Measurements from ENCODE around the gene SPOCK1.

The SPOCK1 gene

GRCh38 chr5:137290373-137290772 lies 208.8 kb downstream of the SPOCK1 start:
- no peak for DNase-seq

- DNase-seq = no peak
These were observed 209.3 kb downstream of the SPOCK1 start for GRCh38 chr5:137289856-137290255.

- no peak for DNase-seq
These were observed 211.6 kb downstream of the SPOCK1 start for GRCh38 chr5:137287569-137287968.

- no peak for DNase-seq
These were observed 213.0 kb downstream of the SPOCK1 start for GRCh38 chr5:137286025-137286610.

- DNase-seq = no peak
These were observed 215.3 kb downstream of the SPOCK1 start for GRCh38 chr5:137283801-137284200.

- no peak for DNase-seq
These were observed 216.9 kb downstream of the SPOCK1 start for GRCh38 chr5:137282216-137282615.

GRCh38 chr5:137281201-137281600 lies 217.9 kb downstream of the SPOCK1 start:
- no peak for DNase-seq

- no peak for DNase-seq
These were observed 218.5 kb downstream of the SPOCK1 start for GRCh38 chr5:137280656-137281055.

- DNase-seq = no peak
These were observed 219.4 kb downstream of the SPOCK1 start for GRCh38 chr5:137279521-137280231.

GRCh38 chr5:137278476-137278875 lies 220.7 kb downstream of the SPOCK1 start:
- no peak for DNase-seq

GRCh38 chr5:137275083-137275482 lies 224.0 kb downstream of the SPOCK1 start:
- no peak for DNase-seq

- DNase-seq = no peak
These were observed 225.6 kb downstream of the SPOCK1 start for GRCh38 chr5:137273511-137273910.

GRCh38 chr5:137272831-137273230 lies 226.3 kb downstream of the SPOCK1 start:
- DNase-seq = no peak

- DNase-seq = no peak
These were observed 229.2 kb downstream of the SPOCK1 start for GRCh38 chr5:137269946-137270345.

GRCh38 chr5:137269274-137269673 lies 229.9 kb downstream of the SPOCK1 start:
- no peak for DNase-seq

- no peak for DNase-seq
These were observed 230.5 kb downstream of the SPOCK1 start for GRCh38 chr5:137268646-137269045.

- DNase-seq = no peak
These were observed 232.9 kb downstream of the SPOCK1 start for GRCh38 chr5:137266186-137266585.

GRCh38 chr5:137265457-137265856 lies 233.7 kb downstream of the SPOCK1 start:
- no peak for DNase-seq

GRCh38 chr5:137264573-137264972 lies 234.6 kb downstream of the SPOCK1 start:
- no peak for DNase-seq

- DNase-seq = no peak
These were observed 235.1 kb downstream of the SPOCK1 start for GRCh38 chr5:137264041-137264440.

- no peak for DNase-seq
These were observed 235.6 kb downstream of the SPOCK1 start for GRCh38 chr5:137263371-137264005.

GRCh38 chr5:137262818-137263217 lies 236.3 kb downstream of the SPOCK1 start:
- DNase-seq = no peak

- DNase-seq = no peak
These were observed 238.1 kb downstream of the SPOCK1 start for GRCh38 chr5:137260820-137261695.

Measured in activated CD8-positive, alpha-beta memory T cell treated with anti-CD3 and anti-CD28 coated beads, Interleukin-2, amount 50 U/mL, for 4 hours (primary cell).